LNCaP clone FGC (cell line): Measurements from ENCODE around the gene FBXO31.

Source experiments
- DNase-seq: peaks from one replicate; pipeline ENCODE4 v3.0.0-alpha.2; 2011; ENCODE audit warnings: low read depth
- H3K4me3 ChIP-seq: 2 replicates; pipeline ENCODE4 v1.5.1; 2011; ENCODE audit warnings: mild to moderate bottlenecking, low read depth, low read length, control low read depth
- CTCF ChIP-seq: IDR thresholded peaks from 2 replicates; pipeline ENCODE4 v1.5.1; 2012; ENCODE audit warnings: mild to moderate bottlenecking; ENCODE audit not compliant: control insufficient read depth, insufficient read depth; ENCODE audit errors: extremely low read depth

FBXO31 gene

DNA sequence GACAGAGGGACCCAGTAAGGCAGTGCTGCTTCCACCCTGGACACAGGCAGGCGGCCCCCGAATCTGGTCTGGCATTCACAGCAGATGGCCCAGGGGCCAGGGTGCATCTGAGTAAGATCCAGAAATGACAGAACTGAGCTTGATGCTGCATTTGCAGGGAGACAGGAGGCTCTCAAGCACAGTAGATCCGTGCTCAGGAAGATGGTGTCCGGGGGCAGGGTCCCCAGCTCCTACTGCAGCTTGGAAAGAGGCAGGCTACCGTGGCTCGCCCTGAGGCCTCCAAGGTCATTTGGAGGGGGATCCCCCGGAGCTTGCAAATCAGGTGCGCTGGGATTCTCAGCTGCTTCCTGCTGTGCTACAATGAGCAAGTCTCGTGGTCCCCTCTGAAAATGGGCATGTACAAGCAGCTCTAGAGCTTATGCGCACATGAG lies 68.6 kb downstream of the FBXO31 start:
- no peak for TF ChIP-seq CTCF
- no peak for DNase-seq
- H3K4me3 ChIP-seq: no peak overlapping the region

DNA sequence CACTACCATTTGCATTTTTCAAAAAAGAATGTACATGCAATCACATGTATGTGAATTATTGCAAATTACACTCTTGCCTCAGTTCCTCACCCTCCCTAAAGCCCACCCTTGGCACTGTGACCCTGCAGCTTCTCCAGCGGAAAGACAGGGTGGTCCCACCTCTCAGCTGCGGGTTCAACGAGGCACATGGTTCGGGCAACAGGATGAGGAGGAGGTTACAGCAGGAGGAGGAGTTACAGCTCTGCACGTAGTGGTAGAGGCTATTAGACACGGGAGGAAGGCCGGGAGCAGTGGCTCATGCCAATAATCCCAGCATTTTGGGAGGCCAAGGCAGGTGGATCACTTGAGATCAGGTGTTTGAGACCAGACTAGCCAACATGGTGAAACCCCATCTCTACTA lies 71.6 kb downstream of the FBXO31 start:
- no peak for DNase-seq
- H3K4me3 ChIP-seq: no peak overlapping the region
- TF ChIP-seq CTCF: no peak

DNA sequence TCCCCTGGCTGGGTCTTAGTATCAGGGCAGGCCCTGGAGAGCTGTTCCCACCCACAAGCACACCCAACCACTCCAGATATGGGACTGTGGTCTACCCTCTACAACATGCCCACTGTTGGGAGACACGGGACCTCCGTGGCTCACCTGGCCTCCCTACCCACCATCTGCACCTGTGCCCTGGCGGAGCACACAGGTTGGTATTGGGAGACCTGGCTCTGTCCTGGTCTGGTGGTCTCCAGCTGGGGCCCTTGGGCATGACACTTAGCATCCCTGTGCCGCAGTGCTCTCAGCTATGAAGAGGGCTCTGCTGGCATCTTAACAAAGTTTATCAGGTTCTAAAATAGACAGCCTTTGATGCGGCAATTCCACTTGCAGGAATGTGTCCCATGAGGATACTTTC lies 72.2 kb downstream of the FBXO31 start:
- H3K4me3 ChIP-seq: no peak overlapping the region
- DNase-seq: no peak
- TF ChIP-seq CTCF: no peak

DNA sequence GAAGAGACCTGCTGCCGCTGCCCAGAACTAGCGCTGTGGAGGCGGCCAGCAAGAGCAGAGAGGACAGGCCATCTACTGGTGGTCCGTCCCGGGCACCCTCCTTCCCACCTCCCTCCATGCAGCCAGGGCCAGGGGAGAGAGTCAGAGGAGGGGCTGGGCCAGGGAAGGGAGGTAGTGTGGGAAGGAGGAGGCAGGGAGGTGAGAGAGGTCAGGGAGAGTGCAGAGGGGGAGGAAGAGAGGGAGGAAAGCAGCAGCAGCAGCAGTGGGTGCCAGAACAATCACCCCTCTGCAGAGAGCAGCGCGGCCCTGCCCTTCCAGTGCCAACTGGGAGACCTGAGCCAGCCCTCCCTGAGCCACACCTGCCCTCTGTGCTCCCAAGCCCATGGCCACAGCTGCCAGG lies 73.0 kb downstream of the FBXO31 start:
- no peak for DNase-seq

DNA sequence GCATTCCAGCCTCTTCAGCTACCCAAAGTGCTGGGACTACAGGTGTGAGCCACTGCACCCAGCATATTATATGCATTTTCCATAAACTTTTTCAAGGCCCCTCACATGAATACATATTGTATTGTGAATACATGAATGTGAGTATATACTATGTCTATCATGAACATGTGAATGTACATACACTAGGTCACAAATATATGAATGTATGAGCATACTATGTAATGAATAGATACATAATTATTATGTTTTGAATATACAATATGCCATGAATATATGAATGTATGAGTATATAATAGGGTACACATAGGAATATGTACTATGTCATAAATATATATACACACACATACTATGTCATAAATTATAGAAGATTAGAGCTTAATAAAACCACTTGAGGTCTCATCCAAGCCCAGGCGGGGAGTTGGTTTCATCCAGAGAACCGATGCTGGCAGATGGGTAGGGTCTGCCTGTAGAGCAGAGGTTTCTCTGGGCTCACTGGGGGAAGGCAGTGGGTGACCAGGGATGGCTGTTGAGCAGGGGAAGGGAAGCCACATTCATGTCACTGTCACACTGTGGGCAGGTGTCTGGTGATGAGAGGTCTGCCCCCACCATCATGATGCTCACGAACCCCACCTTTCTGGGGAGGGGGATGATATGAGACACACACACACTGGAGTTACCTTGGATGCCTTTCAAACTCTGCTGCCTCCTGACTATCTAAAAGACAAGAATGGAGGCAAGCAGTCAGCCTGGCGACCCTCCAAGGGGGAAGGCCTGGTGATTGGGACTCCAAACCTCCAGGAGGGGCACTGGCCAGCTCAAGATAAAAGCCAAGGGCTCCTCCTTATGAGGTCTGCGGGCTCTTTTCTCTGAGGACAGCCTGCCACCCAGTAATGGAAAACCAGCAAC lies 73.7 kb downstream of the FBXO31 start:
- TF ChIP-seq CTCF: no peak
- DNase-seq: no peak
- H3K4me3 ChIP-seq: no peak overlapping the region

More for the DNA sequence above, 73.0 kb downstream of the FBXO31 start:
- H3K4me3 ChIP-seq: no peak overlapping the region
- no peak for TF ChIP-seq CTCF

- TF ChIP-seq CTCF: no peak
These were observed 74.8 kb downstream of the FBXO31 start for GRCh38 chr16:87308826-87309225.

GRCh38 chr16:87306516-87306915 lies 77.1 kb downstream of the FBXO31 start:
- TF ChIP-seq CTCF: no peak
- DNase-seq: no peak
- no peak overlapping the region for H3K4me3 ChIP-seq

More at GRCh38 chr16:87308826-87309225, 74.8 kb downstream of the FBXO31 start:
- no peak overlapping the region for H3K4me3 ChIP-seq
- no peak for DNase-seq
